ENCODE data around the gene NRL. TPM values are rescaled to one million over a fixed set of nuclear protein-coding genes. Genes with fewer than 3 reads are reported as not detected.
"Not testable (repeated sequence)": the region's sequence is repeated elsewhere in the genome, so short reads cannot be mapped to it uniquely, and the experiment has no call there.

Gene NRL
- total RNA-seq, 3 donors from 2014 or later = 1.2 to 2.3 (median 1.4) TPM

DNA sequence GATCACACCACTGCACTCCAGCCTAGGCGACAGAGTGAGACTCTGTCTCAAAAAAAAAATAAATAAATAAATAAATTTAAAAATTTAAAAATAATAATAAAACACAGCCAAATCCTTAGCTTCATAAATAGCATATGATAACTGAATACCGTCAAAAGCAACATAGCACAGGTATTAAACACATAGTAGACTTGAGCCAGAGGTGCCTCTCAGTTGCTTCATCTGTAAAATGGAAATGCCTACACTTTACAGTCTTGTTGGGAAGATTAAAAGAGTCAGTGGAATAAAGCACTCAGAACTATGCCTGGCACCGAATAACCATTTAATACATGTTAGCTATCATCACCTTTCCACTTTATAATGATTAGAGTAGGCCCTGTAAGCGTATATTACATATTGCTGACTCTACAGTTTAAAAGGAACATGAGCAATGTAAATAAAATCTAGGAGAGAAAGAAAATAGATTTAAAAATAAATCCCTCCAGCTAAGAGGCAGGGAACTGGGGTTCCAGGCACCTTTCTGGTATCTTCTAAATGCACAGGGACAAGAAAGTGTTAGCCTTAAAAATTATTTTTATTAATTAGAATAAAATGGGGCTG is 8.0 kb downstream of the NRL start:
- DNase-seq = no peak
- Mint-ChIP-seq H3K4me3 (no peak overlapping the region), H3K27me3 (ENCODE audit: low read depth) (no peaks in the 10 kb centered on the region), H3K4me1 (ENCODE audit: low read depth) (peaks cover 17% of the 10 kb centered on the region), H3K9me3 (no peaks in the 10 kb centered on the region), H3K36me3 (ENCODE audit: insufficient read depth) (peaks cover 25% of the 10 kb centered on the region)
- ATAC-seq = no peak

DNA sequence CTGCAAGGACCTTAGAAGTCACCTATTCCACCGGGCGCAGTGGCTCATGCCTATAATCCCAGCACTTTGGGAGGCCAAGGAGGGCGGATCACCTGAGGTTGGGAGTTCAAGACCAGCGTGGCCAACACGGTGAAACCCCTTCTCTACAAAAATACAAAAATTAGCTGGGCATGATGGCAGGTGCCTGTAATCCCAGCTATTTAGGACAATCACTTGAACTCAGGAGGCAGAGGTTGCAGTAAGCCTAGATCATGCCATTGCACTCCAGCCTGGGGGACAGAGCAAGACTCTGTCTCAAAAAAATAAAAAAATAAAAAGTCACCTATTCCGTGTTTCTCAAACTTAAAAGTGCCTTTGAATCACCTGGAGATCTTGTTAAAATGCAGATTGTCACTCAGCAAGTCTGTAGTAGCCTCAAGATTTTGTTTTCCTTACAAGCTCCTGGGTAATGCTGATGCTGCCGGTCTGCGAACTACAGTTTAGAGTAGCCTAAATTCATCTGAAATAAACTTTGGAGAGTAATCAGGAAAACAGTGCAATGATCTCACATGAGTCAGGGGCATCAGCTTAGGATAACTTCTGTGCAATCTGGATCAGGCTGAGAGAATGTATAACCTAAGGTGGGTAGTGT is 9.0 kb downstream of the NRL start:
- not testable (repeated sequence) for H3K27me3 Mint-ChIP-seq (ENCODE audit: low read depth); ATAC-seq; DNase-seq; H3K9me3 Mint-ChIP-seq; H3K4me3 Mint-ChIP-seq
- Mint-ChIP-seq H3K36me3 (ENCODE audit: insufficient read depth) (peaks cover 28% of the 10 kb centered on the region), H3K4me1 (ENCODE audit: low read depth) (peaks cover 17% of the 10 kb centered on the region)

DNA sequence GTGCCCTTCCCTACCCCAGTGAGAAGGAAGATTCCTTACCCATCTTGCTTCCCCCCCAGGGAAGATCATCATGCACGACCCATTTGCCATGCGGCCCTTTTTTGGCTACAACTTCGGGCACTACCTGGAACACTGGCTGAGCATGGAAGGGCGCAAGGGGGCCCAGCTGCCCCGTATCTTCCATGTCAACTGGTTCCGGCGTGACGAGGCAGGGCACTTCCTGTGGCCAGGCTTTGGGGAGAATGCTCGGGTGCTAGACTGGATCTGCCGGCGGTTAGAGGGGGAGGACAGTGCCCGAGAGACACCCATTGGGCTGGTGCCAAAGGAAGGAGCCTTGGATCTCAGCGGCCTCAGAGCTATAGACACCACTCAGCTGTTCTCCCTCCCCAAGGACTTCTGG is 11.3 kb downstream of the NRL start:
- DNase-seq = no peak
- peaks cover 4% of the 10 kb centered on the region for H3K4me1 Mint-ChIP-seq (ENCODE audit: low read depth)
- H3K27me3 Mint-ChIP-seq (ENCODE audit: low read depth) = no peaks in the 10 kb centered on the region
- H3K4me3 Mint-ChIP-seq = no peak overlapping the region
- peaks cover 34% of the 10 kb centered on the region for H3K36me3 Mint-ChIP-seq (ENCODE audit: insufficient read depth)
- ATAC-seq = no peak
- no peaks in the 10 kb centered on the region for H3K9me3 Mint-ChIP-seq

DNA sequence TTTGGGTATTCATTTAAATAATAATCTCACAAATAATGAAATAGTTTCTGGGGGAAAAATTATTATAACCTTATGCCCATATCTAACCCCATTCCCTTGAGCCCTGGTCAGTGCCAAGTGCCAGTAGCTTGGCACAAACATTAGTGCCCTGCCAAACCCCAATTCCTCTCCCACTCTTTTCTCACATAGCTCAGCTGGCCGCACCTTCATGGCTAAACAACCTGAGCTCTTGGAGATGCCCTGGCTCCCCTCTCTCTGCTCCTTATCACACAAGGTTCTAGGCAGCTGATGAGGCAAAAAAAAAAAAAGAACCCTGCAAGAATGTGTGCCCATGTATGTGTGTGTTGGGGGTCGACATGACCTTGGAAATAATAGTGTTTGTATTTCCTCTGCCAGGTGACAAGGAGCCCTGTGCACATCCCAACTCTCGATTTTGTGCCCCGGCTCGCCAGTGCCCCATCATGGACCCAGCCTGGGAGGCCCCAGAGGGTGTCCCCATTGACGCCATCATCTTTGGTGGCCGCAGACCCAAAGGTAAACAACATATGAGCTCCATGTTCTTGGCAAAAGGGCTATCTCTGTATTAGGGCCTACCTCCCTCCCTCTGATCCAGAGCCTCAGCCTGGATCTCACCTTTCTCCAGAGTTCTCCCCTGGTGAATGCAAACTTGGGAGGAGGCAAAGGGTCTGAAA is 12.2 kb downstream of the NRL start:
- no peak for DNase-seq
- ATAC-seq = no peak
- H3K4me3 Mint-ChIP-seq = no peak overlapping the region
- H3K27me3 Mint-ChIP-seq (ENCODE audit: low read depth) = no peaks in the 10 kb centered on the region
- H3K9me3 Mint-ChIP-seq = no peaks in the 10 kb centered on the region
- peaks cover under 1% of the 10 kb centered on the region for H3K4me1 Mint-ChIP-seq (ENCODE audit: low read depth)
- peaks cover 34% of the 10 kb centered on the region for H3K36me3 Mint-ChIP-seq (ENCODE audit: insufficient read depth)

DNA sequence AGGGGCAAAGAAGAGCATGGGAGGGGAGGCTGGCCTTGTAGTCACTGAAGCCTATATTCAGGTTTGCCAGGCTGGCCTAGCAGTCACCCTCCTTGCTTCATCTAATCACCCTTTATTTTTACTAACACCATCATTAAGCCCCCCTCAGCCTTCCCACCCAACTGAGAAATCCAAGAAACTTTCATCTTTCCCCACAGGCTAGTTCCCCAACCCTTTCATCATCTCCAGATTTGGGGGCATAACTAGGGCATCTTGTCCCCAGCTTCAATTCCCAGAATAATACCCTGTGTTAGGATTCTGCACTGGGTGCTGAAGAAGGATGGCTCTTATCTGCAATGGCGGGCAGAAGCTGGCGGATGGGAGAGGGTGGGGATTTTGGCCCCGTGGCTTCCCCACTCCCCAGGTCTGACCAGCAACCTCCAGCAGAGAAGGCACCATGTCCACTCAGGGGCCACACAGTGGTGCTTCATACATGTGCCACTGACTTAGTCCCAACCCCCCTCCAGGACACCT is 13.7 kb downstream of the NRL start:
- Mint-ChIP-seq H3K4me1 (ENCODE audit: low read depth) (peaks cover 7% of the 10 kb centered on the region), H3K9me3 (no peaks in the 10 kb centered on the region), H3K36me3 (ENCODE audit: insufficient read depth) (peaks cover 41% of the 10 kb centered on the region), H3K27me3 (ENCODE audit: low read depth) (no peaks in the 10 kb centered on the region), H3K4me3 (no peak overlapping the region)
- ATAC-seq (no peak), DNase-seq (no peak)

DNA sequence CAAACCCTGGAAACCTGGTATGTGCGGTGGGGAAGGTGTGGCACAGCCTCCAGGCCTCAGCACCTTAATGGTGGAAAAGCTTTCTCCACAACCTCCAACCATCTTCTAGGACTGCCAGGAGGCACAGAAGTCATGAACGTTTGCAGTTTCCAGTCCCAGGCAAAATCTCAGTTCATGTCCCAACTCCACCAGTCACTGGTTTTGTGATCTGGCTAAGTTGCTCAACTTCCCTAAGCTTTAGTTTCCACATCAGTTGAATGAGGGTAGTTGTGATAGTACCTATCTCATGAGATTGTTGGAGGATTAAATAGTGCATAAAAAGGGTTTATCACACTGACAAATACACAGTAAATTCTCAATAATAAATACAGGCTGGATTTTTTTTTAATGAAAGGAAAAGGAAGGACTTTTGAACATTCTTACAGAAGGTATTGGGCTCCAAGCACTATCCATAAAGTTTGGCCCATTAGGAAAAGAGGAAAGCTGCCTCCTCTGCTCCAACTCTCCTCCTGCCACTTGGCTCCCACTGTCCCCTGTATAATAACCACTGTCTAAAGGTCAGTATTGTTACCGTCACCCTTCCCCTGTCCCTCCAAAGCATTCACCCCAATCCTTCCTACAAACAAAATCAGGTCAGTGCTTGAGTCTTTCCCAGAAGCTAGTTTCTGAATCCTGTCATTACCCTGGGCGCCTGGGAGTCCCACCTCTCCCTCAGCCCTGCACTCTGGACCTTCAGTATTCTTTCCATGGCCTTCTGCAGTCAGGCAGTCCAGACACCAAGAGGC is 14.4 kb downstream of the NRL start:
- peaks cover 44% of the 10 kb centered on the region for H3K36me3 Mint-ChIP-seq (ENCODE audit: insufficient read depth)
- H3K4me3 Mint-ChIP-seq = no peak overlapping the region
- no peaks in the 10 kb centered on the region for H3K27me3 Mint-ChIP-seq (ENCODE audit: low read depth)
- H3K4me1 Mint-ChIP-seq (ENCODE audit: low read depth) = peaks cover 12% of the 10 kb centered on the region
- no peak for DNase-seq
- H3K9me3 Mint-ChIP-seq = no peaks in the 10 kb centered on the region
- no peak for ATAC-seq

DNA sequence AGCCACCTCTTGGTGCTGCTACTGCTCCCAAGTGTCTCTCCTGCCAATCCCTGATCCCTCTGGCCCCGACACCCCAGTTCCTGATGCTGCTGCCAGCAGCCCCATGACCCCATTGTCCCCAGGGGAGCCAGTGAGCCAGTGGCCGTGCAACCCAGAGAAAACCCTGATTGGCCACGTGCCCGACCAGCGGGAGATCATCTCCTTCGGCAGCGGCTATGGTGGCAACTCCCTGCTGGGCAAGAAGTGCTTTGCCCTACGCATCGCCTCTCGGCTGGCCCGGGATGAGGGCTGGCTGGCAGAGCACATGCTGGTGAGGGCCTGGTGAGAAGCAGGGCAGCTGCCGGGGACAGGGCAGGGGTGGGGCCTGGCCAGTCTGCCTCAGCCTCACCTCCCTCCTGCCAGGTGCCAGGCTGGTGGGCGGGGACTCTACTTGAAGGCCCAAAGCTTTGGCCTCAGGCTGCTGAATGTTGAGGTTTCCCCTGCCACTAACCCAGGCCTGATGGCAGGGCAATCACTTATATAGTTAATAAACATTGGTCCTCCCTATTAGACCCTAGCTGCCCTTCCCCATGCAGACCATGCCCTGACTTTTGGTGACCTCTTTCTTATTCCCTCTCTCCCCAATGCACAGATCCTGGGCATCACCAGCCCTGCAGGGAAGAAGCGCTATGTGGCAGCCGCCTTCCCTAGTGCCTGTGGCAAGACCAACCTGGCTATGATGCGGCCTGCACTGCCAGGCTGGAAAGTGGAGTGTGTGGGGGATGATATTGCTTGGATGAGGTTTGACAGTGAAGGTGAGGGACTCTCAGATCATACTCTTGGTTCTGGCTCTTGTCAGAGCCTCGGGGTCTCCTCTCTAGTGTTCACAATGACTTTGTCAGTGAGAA is 15.6 kb downstream of the NRL start:
- H3K9me3 Mint-ChIP-seq = no peaks in the 10 kb centered on the region
- no peaks in the 10 kb centered on the region for H3K27me3 Mint-ChIP-seq (ENCODE audit: low read depth)
- peaks cover 39% of the 10 kb centered on the region for H3K36me3 Mint-ChIP-seq (ENCODE audit: insufficient read depth)
- no peak for ATAC-seq
- DNase-seq = no peak
- H3K4me1 Mint-ChIP-seq (ENCODE audit: low read depth) = peaks cover 15% of the 10 kb centered on the region
- no peak overlapping the region for H3K4me3 Mint-ChIP-seq

DNA sequence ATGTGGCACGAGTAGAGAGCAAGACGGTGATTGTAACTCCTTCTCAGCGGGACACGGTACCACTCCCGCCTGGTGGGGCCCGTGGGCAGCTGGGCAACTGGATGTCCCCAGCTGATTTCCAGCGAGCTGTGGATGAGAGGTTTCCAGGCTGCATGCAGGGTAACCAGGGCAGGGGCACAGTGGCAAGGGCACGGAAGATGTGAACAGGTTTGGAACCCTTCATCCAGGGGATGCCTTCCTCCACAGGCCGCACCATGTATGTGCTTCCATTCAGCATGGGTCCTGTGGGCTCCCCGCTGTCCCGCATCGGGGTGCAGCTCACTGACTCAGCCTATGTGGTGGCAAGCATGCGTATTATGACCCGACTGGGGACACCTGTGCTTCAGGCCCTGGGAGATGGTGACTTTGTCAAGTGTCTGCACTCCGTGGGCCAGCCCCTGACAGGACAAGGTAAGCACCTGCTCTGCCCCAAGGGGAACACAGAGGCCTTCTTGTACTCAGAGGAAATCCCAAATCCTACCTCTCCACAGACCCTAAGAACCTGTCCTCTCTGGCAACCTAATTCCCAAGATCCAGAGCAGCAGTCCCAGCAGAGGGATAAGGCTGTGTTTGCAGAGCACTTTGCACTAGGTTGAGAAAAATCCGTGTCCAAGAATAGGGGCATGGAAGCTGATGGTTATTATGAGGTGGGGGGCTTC is 16.4 kb downstream of the NRL start:
- Mint-ChIP-seq H3K27me3 (ENCODE audit: low read depth) (no peaks in the 10 kb centered on the region), H3K36me3 (ENCODE audit: insufficient read depth) (peaks cover 32% of the 10 kb centered on the region), H3K4me3 (no peak overlapping the region), H3K4me1 (ENCODE audit: low read depth) (peaks cover 19% of the 10 kb centered on the region), H3K9me3 (no peaks in the 10 kb centered on the region)
- no peak for ATAC-seq
- no peak for DNase-seq

DNA sequence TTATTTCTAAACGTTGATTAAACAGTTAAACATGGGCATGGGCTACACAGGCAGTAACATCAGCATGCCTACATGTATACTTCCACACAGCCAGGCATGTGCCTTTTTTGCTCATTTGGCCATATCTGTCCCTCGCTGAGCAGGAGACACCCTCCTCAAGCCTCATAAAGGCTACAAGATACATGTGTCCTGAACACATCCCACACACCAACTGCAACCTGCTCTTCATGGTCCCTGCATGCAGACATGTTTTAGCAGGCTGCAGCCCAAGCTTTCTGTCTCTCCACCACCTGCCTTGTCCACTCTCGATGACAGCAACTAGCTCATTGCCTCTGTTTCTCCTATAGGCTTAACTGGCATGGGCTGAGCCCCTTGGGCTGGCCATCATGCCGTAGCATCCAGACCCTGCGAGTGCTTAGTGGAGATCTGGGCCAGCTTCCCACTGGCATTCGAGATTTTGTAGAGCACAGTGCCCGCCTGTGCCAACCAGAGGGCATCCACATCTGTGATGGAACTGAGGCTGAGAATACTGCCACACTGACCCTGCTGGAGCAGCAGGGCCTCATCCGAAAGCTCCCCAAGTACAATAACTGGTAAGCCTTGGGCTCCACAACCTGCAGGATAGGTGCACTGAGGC is 18.1 kb downstream of the NRL start:
- ATAC-seq (no peak), DNase-seq (no peak)
- H3K36me3 Mint-ChIP-seq (ENCODE audit: insufficient read depth) = peaks cover 20% of the 10 kb centered on the region
- H3K4me1 Mint-ChIP-seq (ENCODE audit: low read depth) = peaks cover 24% of the 10 kb centered on the region
- no peaks in the 10 kb centered on the region for H3K9me3 Mint-ChIP-seq
- H3K27me3 Mint-ChIP-seq (ENCODE audit: low read depth) = no peaks in the 10 kb centered on the region
- H3K4me3 Mint-ChIP-seq = peak overlapping the region; percentile 48

DNA sequence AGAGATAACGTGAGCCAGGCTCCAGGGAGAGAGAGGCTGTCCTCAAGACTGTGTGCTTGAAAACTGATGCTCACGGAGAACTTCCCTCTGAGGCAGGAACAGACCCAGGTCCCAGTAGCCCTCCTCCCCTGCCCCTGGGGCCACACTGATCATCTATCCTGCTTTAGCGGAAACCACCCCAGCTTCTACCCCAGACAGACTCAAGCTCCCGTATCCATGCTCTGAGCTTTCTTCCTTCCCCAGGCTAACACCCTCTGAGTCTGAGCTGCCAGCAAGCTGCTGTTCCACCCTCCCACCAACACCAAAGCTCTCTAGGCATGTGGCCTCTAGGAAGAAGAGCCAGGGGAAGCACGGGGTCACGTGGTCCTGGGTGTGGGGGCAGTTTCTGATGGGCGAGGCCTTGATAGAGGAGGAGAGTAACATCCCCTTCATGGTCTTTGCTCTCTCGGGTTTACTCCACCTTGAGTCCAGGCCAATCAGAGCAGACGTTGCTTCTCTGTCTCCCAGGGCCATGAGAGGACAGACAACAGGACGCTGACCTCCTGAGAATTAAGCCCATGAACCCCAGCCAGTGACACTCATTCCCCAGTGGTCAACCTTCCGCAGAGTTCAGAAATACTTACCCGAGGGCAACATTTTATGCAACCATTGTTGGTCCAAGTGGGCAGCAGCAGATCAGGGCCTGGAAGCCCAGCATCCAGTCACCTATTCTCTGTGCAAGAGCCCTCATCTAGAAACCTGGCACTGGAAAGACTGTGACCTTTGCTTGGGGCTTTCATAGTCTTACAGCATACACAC is 19.3 kb downstream of the NRL start:
- Mint-ChIP-seq H3K36me3 (ENCODE audit: insufficient read depth) (peaks cover 14% of the 10 kb centered on the region), H3K4me1 (ENCODE audit: low read depth) (peaks cover 27% of the 10 kb centered on the region), H3K27me3 (ENCODE audit: low read depth) (no peaks in the 10 kb centered on the region), H3K9me3 (no peaks in the 10 kb centered on the region), H3K4me3 (peak overlapping the region; percentile 97)
- DNase-seq (peak; percentile 35), ATAC-seq (peak; percentile 20)

DNA sequence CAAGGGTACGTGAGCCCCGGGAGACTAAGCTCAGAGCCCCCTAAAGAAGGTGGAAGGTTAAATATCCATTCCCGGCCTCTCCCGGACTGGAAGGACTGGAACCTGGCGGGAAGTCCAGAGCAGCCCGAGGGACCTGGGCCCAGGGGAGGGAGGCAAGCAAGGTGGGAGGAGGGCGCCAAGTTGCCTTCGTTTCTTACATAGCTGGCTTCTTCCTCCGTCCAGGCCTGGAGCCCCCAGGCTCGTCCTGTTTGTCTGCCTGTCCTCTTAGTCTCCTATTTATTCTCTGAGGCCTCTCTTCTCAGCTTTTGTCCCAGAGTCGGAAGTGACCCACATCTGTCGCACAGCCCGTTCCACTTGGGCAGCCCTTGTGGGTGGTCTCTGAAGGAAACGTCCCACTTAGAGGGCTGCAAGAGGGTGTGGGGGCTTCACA is 19.9 kb downstream of the NRL start:
- Mint-ChIP-seq H3K4me1 (ENCODE audit: low read depth) (peaks cover 29% of the 10 kb centered on the region), H3K4me3 (peak overlapping the region; percentile 97), H3K36me3 (ENCODE audit: insufficient read depth) (peaks cover 14% of the 10 kb centered on the region), H3K27me3 (ENCODE audit: low read depth) (no peaks in the 10 kb centered on the region), H3K9me3 (no peaks in the 10 kb centered on the region)
- DNase-seq = no peak
- peak; percentile 6 to 8 for ATAC-seq
